ENCODE measurements around the gene GLRX5. TPM values are rescaled to one million over a fixed set of nuclear protein-coding genes. Genes with fewer than 3 reads are reported as not detected.

The GLRX5 gene
- total RNA-seq, 1 donor from 2014 or later, result 24.6 TPM

- no peaks in the 10 kb centered on the region for H3K27me3 ChIP-seq
- no peak for DNase-seq (ENCODE audit: low spot score in 2 of 2)
- TF ChIP-seq, protein P1, sequence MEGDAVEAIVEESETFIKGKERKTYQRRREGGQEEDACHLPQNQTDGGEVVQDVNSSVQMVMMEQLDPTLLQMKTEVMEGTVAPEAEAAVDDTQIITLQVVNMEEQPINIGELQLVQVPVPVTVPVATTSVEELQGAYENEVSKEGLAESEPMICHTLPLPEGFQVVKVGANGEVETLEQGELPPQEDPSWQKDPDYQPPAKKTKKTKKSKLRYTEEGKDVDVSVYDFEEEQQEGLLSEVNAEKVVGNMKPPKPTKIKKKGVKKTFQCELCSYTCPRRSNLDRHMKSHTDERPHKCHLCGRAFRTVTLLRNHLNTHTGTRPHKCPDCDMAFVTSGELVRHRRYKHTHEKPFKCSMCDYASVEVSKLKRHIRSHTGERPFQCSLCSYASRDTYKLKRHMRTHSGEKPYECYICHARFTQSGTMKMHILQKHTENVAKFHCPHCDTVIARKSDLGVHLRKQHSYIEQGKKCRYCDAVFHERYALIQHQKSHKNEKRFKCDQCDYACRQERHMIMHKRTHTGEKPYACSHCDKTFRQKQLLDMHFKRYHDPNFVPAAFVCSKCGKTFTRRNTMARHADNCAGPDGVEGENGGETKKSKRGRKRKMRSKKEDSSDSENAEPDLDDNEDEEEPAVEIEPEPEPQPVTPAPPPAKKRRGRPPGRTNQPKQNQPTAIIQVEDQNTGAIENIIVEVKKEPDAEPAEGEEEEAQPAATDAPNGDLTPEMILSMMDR (IDR thresholded peaks at IDR 0.05), result no peak
- intact Hi-C loops (cut with DNase I), result no loop called here
- peaks cover 23 to 33% of the 10 kb centered on the region in 2 donors for H3K4me1 ChIP-seq
- no peaks in the 10 kb centered on the region for H3K36me3 ChIP-seq
- peak overlapping the region; percentile 71 to 83 for H3K27ac ChIP-seq
- H3K4me3 ChIP-seq, result no peak overlapping the region
- no peaks in the 10 kb centered on the region for H3K9me3 ChIP-seq
These were observed 46.3 kb upstream of the GLRX5 start for GRCh38 chr14:95488376-95489213.

GRCh38 chr14:95489214-95490137 lies 45.4 kb upstream of the GLRX5 start:
- H3K4me1 ChIP-seq, result peaks cover 19 to 24% of the 10 kb centered on the region in 2 donors

GRCh38 chr14:95490138-95490509 lies 44.7 kb upstream of the GLRX5 start:
- Histone ChIP-seq H3K4me3 (no peak overlapping the region), H3K27ac (peak overlapping the region; percentile 71 to 83), H3K4me1 (peaks cover 19 to 25% of the 10 kb centered on the region in 2 donors), H3K36me3 (no peaks in the 10 kb centered on the region), H3K27me3 (no peaks in the 10 kb centered on the region), H3K9me3 (no peaks in the 10 kb centered on the region)
- DNase-seq (ENCODE audit: low spot score in 2 of 2), result no peak
- intact Hi-C loops (cut with DNase I), result no loop called here
- TF ChIP-seq, protein P1 (IDR thresholded peaks at IDR 0.05), result no peak

More at GRCh38 chr14:95489214-95490137, 45.4 kb upstream of the GLRX5 start:
- no peak overlapping the region for H3K4me3 ChIP-seq
- H3K27me3 ChIP-seq, result no peaks in the 10 kb centered on the region
- intact Hi-C loops (cut with DNase I), result no loop called here
- H3K36me3 ChIP-seq, result no peaks in the 10 kb centered on the region
- peak overlapping the region; percentile 71 to 83 for H3K27ac ChIP-seq
- H3K9me3 ChIP-seq, result no peaks in the 10 kb centered on the region
- no peak for DNase-seq (ENCODE audit: low spot score in 2 of 2)
- TF ChIP-seq, protein P1 (IDR thresholded peaks at IDR 0.05), result no peak

- intact Hi-C loops (cut with DNase I), result no loop called here
- TF ChIP-seq, protein P1 (IDR thresholded peaks at IDR 0.05), result no peak
These were observed 44.0 kb upstream of the GLRX5 start for GRCh38 chr14:95490727-95491451.

DNA sequence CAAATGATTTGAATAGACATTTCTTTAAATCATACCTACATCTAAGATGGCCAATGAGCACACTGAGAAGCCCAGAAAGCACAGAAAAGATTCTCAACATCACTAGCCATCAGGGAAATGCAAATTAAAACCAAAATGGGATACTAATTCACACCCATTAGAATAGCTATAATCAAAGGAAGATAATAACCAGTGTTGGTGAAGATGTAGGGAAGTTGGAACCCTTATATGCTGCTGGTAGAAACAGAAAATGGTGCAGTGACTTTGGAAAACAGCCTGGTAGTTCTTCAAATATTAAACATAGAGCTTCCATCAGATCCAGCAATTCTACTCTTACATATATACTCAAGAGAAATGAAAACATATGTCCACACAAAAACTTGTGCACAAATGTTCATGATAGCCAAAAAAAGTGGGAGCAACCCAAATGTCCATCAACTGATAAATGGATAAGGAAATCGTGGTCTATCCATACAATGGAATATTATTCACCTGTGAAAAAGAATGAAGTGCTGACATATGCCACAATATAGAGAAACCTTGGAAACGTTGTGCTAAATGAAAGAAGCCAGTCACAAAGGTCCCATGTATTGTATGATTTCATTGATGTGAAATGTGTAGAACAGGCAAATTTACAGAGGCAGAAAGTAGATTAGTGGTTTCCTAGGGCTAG lies 42.8 kb upstream of the GLRX5 start:
- Histone ChIP-seq H3K9me3 (no peaks in the 10 kb centered on the region), H3K36me3 (no peaks in the 10 kb centered on the region), H3K4me1 (peaks cover 23 to 43% of the 10 kb centered on the region in 2 donors), H3K27ac (no peak overlapping the region), H3K27me3 (no peaks in the 10 kb centered on the region), H3K4me3 (no peak overlapping the region)
- DNase-seq (ENCODE audit: low spot score in 2 of 2), result no peak
- TF ChIP-seq, protein P1 (IDR thresholded peaks at IDR 0.05), result no peak
- intact Hi-C loops (cut with DNase I), result no loop called here

More at GRCh38 chr14:95490727-95491451, 44.0 kb upstream of the GLRX5 start:
- peak overlapping the region in 1 of 2 donors; percentile 83 for H3K27ac ChIP-seq
- no peaks in the 10 kb centered on the region for H3K9me3 ChIP-seq
- H3K4me1 ChIP-seq, result peaks cover 19 to 31% of the 10 kb centered on the region in 2 donors
- no peaks in the 10 kb centered on the region for H3K36me3 ChIP-seq
- DNase-seq (ENCODE audit: low spot score in 2 of 2), result no peak
- no peak overlapping the region for H3K4me3 ChIP-seq
- H3K27me3 ChIP-seq, result no peaks in the 10 kb centered on the region
